Heart right ventricle (tissue), 16 donors: ENCODE results near the gene SKAP1. TPM values are rescaled to one million over a fixed set of nuclear protein-coding genes. Genes with fewer than 3 reads are reported as not detected.

Experiments
- ATAC-seq, 8 donors: fragments of 200-7000 bp; cut with Tn5 transposase; one replicate each; pipeline ENCODE4 v1.9.1; 2020; ENCODE audit warnings: mild to moderate bottlenecking in 8 of 8, moderate library complexity in 8 of 8, moderate number of reproducible peaks in 1 of 8
- DNase-seq, 2 donors: peaks; one replicate each; pipeline ENCODE4 v3.0.0-alpha.2; 2020
- H3K27ac ChIP-seq, 10 donors: fragments of 200-600 bp; sonication (generic) in 2 of 10; one replicate each; pipeline versions ENCODE4 v1.5.0 to v1.8.0; 2020 to 2022; ENCODE audit warnings: mild to moderate bottlenecking in 3 of 10
- H3K27me3 ChIP-seq, 7 donors: fragments of 200-600 bp; one replicate each; pipeline ENCODE4 v1.8.0; 2021 to 2022; ENCODE audit warnings: mild to moderate bottlenecking in 2 of 7
- H3K36me3 ChIP-seq, 9 donors: fragments of 200-600 bp; sonication (generic) in 1 of 9; one replicate each; pipeline versions ENCODE4 v1.5.0 to v1.8.0; 2020 to 2022; ENCODE audit warnings: mild to moderate bottlenecking in 2 of 9
- H3K4me1 ChIP-seq, 9 donors: fragments of 200-600 bp; sonication (generic) in 1 of 9; one replicate each; pipeline versions ENCODE4 v1.5.0 to v1.8.0; 2020 to 2022; ENCODE audit warnings: mild to moderate bottlenecking in 4 of 9
- H3K4me3 ChIP-seq, 10 donors: fragments of 200-600 bp; sonication (generic) in 2 of 10; one replicate each; pipeline versions ENCODE4 v1.5.0 to v1.8.0; 2020 to 2022; ENCODE audit warnings: mild to moderate bottlenecking in 7 of 10, moderate library complexity in 2 of 10
- H3K9me3 ChIP-seq, 11 donors: fragments of 200-600 bp in 10 of 11; sonication (generic) in 2 of 11; one replicate each; pipeline versions ENCODE4 v1.5.0 to v1.8.0; 2013 to 2022; ENCODE audit warnings: mild to moderate bottlenecking in 2 of 11, control low read depth in 1 of 11, moderate library complexity in 1 of 11
- WGBS, 2 donors: extraction: QIAGEN DNeasy Blood & Tissue Kit; methylation state at CpG; one replicate each; pipeline ENCODE4 v1.1.7; 2013; ENCODE audit warnings: inconsistent platforms in 1 of 2; 5-methylcytosine and 5-hydroxymethylcytosine counted together
- intact Hi-C, 10 donors: fragments of 100-400 bp; cut with DNase I; formaldehyde crosslinking; loops; one replicate each; pipeline versions ENCODE4 v1.11.1 to v1.14.2; 2022
- polyA plus RNA-seq, 2 donors: library from polyadenylated mRNA; stranded (reverse); fragments of 200-250 nt; gene quantifications; one replicate each; pipeline ENCODE4 v1.2.3, GENCODE V29; 2013
- total RNA-seq, 10 donors: library from RNA; stranded (reverse); fragmentation: NEBNext Ultra II Directional in 3 of 10; extraction: Animal tissue kit (Norgen Biotek cat#: 25700) in 3 of 10; gene quantifications; one replicate each; pipeline versions ENCODE4 v1.2.1 to v1.2.4, GENCODE V29; 2021 to 2023
- TF ChIP-seq, protein P1 (sequence below), 9 donors: fragments of 200-600 bp; sonication (generic) in 2 of 9; IDR thresholded peaks; one replicate each; pipeline versions ENCODE4 v1.5.0 to v1.8.0; 2021 to 2022; ENCODE audit warnings: antibody characterized with exemption in 9 of 9, mild to moderate bottlenecking in 5 of 9, moderate library complexity in 1 of 9
- donor health status: Arrhythmogenic right ventricular cardiomyopathy.
- donor health status: ischemic (EF 13 %, LVEDD 7.1; RV severe dilation, severe dysfunction).
- donor health status: healthy with polysubstance abuse.
- donor health status: DM: no; HTN: yes; CAD: no.
- donor health status: DM: no; HTN: no; CAD: no.
- donor health status: ischemic (EF 25% LVEDD 6.9; RV normal size, moderate dysfunction).
- donor health status: ischemic (EF 25% LVEDD 5.7; RV mildly dilated, moderate dysfunction).
- donor health status: healthy.
- donor health status: DM: yes; HTN: yes; CAD: no.
- donor health status: Ischemic cardiomyopathy.
- donor health status: ischemic (EF 35%, LVEDD 5.7; RV mildly dilated, moderate dysfunction).
- donor health status: nonischemic (EF 11% LVEDD 7.7; RV severe dilation, severe dysfunction).
- donor health status: DM: yes; HTN: yes; CAD: no.
- donor health status: PGD.
- donor health status: ischemic (EF 29% LVEDD 5.4; RV normal size, mild dysfunction).
- donor health status: nonischemic (EF 23%, LVEDD 6.1; RV moderate dilation, normal function).

SKAP1 gene
- total and polyA plus RNA-seq, 12 donors = 0.33 to 1.7 (median 0.75) TPM; not detected in 5

DNA sequence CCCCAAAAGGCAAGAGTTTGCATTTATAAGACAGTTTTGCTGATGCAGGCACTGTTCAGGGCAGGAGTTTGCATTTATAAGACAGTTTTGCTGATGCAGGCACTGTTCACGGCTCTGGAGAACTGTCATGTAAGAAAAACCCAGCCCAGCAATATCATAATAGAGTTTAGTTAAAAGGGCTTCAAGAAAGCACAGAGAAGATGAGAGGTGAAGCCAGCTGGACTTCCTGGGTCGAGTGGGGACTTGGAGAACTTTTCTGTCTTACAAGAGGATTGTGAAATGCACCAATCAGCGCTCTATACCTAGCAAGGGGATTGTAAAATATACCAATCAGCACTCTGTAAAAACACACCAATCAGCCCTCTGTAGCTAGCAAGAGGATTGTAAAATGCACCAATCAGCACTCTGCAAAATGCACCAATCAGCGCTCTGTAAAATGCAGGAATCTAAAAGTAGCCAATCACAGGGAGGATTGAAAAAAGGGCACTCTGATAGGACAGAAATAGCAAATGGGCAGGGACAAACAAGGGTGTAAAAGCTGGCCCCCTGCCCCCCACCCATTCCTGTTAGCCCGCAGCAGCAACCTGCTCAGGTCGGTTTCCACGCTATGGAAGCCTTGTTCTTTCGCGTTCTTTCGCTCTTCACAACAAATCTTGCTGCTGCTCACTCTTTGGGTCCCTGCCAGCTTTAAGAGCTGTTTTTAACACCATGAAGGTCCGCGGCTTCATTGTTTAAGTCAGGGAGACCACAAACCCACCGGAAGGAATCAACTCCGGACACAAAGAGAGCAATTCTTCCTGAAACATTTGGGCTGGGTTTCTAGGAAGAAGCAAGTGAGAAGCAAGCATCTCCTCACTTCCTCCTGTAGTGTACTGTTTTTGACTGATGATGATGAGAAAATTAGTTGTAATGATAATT lies 327.0 kb downstream of the SKAP1 start:
- intact Hi-C loops = loop anchor here in 1 of 10 donors (10.0 kb wide), 1 partner anchor 268 kb away; the partner anchor contains the start of genes LRRC46 and MRPL10
- Histone ChIP-seq H3K27me3 (no peaks in the 10 kb centered on the region), H3K4me3 (no peak overlapping the region), H3K4me1 (peaks cover 0 to 40% (median 12%) of the 10 kb centered on the region in 9 donors), H3K9me3 (peaks cover 0 to 5% (median 0%) of the 10 kb centered on the region in 11 donors), H3K36me3 (no peaks in the 10 kb centered on the region), H3K27ac (peak overlapping the region in 1 of 10 donors; percentile 87)
- WGBS, 2 donors = 70 to 75% methylated on average over 14 of the region's 14 CpGs
- DNase-seq = no peak
- TF ChIP-seq, protein P1, sequence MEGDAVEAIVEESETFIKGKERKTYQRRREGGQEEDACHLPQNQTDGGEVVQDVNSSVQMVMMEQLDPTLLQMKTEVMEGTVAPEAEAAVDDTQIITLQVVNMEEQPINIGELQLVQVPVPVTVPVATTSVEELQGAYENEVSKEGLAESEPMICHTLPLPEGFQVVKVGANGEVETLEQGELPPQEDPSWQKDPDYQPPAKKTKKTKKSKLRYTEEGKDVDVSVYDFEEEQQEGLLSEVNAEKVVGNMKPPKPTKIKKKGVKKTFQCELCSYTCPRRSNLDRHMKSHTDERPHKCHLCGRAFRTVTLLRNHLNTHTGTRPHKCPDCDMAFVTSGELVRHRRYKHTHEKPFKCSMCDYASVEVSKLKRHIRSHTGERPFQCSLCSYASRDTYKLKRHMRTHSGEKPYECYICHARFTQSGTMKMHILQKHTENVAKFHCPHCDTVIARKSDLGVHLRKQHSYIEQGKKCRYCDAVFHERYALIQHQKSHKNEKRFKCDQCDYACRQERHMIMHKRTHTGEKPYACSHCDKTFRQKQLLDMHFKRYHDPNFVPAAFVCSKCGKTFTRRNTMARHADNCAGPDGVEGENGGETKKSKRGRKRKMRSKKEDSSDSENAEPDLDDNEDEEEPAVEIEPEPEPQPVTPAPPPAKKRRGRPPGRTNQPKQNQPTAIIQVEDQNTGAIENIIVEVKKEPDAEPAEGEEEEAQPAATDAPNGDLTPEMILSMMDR (IDR thresholded peaks at IDR 0.05) = no peak
- no peak for ATAC-seq

GRCh38 chr17:48102043-48102750 lies 327.8 kb downstream of the SKAP1 start:
- DNase-seq = no peak
- Histone ChIP-seq H3K36me3 (no peaks in the 10 kb centered on the region), H3K4me1 (peaks cover 0 to 39% (median 12%) of the 10 kb centered on the region in 9 donors), H3K4me3 (peak overlapping the region in 5 of 10 donors; percentile 91 to 98 (median 94)), H3K27me3 (no peaks in the 10 kb centered on the region), H3K27ac (peak overlapping the region in 2 of 10 donors; percentile 87 to 90), H3K9me3 (peaks cover 0 to 5% (median 0%) of the 10 kb centered on the region in 11 donors)
- TF ChIP-seq, protein P1 (IDR thresholded peaks at IDR 0.05) = no peak
- 87 to 89% methylated on average over 19 of the region's 19 CpGs for WGBS, 2 donors
- intact Hi-C loops = loop anchor here in 1 of 10 donors (10.0 kb wide), 1 partner anchor 267 kb away; the partner anchor contains the start of genes LRRC46 and MRPL10
- no peak for ATAC-seq

GRCh38 chr17:48101012-48101720 lies 328.8 kb downstream of the SKAP1 start, which contains the start of gene CBX1:
CBX1 (minus strand) TSS chr17:48101478; CDS start chr17:48077004, 24,474 bp downstream.
- DNase-seq (peak; percentile 93 to 95), ATAC-seq (peak; percentile 99)
- WGBS, 2 donors = 0% methylated on average over 73 to 79 of the region's 79 CpGs
- Histone ChIP-seq H3K27ac (peak within 1 kb of the TSS; percentile 21 to 91 (median 88)), H3K9me3 (peaks cover 0 to 5% (median 0%) of the 10 kb centered on the region in 11 donors), H3K36me3 (peaks cover 0 to 3% (median 0%) of the 10 kb centered on the region in 9 donors), H3K4me3 (peak within 1 kb of the TSS; percentile 52 to 98 (median 92)), H3K4me1 (peaks cover 0 to 31% (median 12%) of the 10 kb centered on the region in 9 donors), H3K27me3 (no peaks in the 10 kb centered on the region)
- TF ChIP-seq, protein P1 (IDR thresholded peaks at IDR 0.05) = no peak
- intact Hi-C loops = loop anchor here in 1 of 10 donors (10.0 kb wide), 1 partner anchor 266 kb away; the partner anchor contains the start of genes LRRC46 and MRPL10
